GM08714 (cell line): ENCODE data around the gene RTL10.

Experiments
- H3K4me3 ChIP-seq: fragments of 200-500 bp; sonication (Bioruptor generic); 2 replicates; pipeline ENCODE4 v1.5.1; 2014; ENCODE audit warnings: mild to moderate bottlenecking, low read length, inconsistent platforms
- ZNF274 ChIP-seq: IDR thresholded peaks from 2 replicates; pipeline ENCODE4 v1.6.1; 2012; ENCODE audit warnings: mild to moderate bottlenecking, low read depth, low read length

RTL10 gene

DNA sequence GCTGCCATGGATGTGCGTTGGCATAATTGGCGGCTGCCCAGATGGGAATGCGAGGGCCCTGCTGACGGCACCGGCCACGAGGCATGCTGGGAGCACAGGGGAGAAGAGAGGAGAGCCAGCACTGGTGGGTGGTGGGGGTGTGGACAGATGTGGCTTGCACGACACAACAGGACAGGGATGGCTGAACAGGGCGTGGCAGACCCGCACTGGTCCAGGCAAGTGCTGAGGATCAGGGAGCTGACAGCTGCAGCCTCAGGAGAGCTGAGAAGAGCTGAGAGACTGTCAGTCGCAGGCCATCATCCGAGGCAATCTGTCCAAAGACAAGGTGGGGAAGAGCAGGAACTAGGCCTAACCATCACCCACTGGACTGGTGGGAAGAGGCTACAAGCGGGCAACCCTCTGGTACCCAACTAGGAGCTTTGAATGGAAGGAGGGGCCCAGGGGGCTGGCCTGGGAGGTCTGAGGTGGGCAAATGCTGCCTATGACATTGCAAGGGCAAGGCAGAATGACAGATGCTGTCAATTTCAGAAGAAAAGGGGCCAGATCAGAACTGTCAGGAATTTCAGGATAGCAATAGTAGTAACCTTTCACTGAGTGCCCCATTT is 2.4 kb downstream of the RTL10 start:
- no peak overlapping the region for H3K4me3 ChIP-seq
- no peak for TF ChIP-seq ZNF274

DNA sequence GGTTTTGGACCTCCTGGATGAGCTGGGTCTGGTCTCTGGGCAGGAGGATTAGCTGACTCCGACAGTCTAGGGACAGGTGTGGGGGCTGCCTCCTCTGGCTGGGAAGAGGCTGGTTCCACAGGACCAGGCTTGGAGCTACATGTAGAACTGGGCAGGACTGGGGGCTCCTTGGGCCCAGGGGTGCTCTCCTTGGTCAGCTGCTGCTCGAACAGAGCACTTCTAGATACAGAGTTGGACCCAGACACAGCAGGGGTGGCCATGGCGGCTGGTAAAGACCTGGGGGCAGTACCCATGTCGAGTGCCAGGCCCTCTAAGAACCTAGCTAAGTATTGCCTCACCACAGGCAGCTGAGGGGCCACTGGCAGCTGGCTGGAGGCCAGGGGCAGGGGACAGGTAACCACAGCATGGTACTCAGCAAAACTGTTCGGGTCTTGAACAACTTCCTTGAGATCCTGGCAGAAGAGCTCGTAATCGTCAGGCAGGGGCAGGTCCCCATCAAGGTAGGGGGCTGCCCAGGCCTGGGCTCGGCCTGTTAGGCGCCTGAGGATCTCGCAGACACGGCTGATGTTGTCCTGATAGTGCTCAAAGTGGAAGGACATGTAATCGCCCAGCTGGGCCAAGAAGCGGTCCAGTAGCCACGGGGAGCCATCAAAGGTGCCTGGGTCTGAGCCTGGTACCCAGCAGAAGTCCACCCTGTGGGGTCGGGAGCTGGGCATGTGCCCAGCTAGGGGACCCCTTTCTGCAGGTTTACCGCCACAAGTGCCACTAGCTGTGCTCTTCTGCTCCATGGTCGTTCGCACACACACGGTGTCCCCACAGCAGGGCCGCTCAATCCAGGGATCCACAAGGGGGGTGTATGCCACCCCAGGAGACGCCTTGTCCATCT is 3.1 kb downstream of the RTL10 start:
- H3K4me3 ChIP-seq = no peak overlapping the region
- TF ChIP-seq ZNF274 = no peak

DNA sequence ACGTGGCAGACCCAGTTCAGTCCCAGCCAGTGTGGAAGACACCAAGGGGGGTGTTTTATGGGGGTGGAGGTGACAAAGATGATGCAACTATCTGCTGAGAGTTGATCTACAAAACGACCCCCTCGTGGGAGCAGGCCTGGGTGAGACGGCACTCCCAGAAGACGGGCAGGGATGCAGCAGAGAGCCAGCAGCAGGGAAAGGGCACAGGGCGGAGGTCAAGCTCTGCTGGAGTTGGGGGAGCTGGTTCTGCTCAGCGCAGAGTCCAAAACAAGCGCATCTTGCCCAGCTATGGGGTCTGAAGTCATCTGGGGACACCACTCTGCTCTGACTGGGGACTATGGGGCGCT is 3.9 kb downstream of the RTL10 start:
- no peak for TF ChIP-seq ZNF274
- no peak overlapping the region for H3K4me3 ChIP-seq

DNA sequence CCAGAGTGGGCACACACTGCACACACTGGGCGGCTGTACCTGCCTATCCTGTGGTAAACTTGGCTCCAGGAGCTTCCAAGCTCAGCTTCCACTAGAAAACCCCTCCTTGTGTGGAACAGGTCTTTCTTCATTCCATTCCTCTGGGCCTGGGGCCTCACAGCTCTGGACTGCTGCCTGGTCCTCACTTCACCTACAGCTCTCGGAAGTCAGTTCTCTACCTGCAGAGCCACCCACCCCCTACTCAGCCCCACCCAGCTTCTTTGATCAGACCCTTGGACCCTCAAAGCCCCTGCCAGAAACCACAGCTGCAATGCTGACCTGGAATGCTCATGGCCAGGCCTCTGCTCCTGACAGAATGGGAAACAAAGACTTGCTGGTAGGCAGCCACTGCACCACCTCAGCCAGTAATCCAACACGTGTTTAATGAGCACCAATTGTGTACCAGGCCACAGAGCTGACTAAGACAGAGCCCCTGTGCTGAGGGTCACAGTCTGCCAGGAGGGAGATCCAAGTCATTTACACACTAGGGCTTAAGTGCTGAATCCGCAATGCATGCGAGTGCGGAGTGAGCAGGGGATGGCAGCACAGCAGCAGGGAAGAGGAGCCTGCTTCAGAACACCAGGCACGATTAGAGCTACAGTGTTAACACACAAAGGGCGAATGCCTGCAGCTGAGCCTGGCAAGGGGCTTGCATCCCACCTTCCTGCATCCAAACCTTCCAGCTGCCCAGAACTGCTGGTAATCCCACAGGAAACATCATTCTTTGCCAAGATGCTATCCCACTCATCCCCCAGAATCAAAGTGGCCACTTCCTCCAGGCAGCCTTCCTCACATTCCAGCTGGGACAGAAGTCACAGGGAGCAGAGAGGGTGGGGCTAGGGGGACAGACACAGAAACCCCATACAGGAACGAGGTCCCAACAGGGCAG is 4.6 kb downstream of the RTL10 start:
- TF ChIP-seq ZNF274 = no peak
- no peak overlapping the region for H3K4me3 ChIP-seq

DNA sequence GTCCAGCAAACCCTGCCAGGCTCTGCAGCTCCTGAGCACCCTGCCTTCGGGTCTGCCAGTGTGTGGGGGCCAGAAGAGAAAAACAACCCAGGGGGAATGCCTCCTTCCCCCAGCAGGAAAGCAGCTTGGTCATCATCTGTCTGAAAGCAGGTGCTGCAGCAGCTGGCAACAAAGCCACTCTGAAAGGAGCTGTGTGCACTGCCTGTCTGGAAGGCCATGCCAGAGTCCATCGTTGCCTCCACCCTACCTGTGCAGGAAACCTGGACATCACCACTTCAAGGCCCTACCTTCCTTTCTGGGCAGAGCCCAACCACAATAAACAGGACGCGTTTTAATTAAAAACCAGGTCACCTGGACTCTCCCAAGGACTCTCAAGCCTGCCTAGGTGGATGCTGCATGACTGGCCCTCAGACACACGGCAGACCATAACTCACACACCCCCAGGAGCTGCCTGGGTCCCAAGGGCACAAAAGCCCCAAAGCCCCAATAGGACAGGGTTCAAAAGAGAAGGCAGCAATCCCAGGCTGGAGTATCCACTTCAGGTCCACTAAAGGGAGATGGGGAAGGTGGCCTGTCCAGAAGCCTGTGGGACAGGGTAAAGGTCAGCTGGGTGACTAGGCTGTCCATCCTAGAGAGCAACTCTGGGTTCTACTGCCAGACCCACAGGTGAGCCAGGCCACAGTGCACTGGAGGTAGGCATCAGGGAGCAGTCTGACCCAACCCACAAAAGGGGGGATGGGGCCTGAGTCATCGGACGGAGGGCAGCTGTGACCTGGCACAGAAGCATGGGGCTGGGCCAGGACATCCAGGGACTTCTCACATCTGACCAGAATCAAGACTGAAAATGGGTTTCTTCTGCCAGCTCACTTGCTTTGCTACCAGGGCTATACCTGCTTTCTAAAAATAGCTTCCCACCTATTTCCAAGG is 6.1 kb downstream of the RTL10 start:
- no peak overlapping the region for H3K4me3 ChIP-seq
- TF ChIP-seq ZNF274 = no peak

DNA sequence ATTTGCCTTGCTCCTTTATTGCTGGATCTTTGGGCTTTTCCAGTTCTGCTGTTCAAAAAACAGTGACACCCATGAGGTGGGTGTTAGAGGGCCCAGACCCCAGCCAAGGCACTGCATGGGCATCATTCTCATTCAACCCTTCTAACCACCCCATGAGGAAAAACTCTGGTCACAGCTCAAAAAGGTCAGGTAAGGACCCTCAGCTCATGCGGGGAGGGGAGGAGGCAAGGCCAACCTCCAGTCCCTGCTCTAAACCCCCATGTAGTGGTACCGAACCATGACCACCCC is 7.4 kb downstream of the RTL10 start:
- H3K4me3 ChIP-seq = no peak overlapping the region
- no peak for TF ChIP-seq ZNF274

DNA sequence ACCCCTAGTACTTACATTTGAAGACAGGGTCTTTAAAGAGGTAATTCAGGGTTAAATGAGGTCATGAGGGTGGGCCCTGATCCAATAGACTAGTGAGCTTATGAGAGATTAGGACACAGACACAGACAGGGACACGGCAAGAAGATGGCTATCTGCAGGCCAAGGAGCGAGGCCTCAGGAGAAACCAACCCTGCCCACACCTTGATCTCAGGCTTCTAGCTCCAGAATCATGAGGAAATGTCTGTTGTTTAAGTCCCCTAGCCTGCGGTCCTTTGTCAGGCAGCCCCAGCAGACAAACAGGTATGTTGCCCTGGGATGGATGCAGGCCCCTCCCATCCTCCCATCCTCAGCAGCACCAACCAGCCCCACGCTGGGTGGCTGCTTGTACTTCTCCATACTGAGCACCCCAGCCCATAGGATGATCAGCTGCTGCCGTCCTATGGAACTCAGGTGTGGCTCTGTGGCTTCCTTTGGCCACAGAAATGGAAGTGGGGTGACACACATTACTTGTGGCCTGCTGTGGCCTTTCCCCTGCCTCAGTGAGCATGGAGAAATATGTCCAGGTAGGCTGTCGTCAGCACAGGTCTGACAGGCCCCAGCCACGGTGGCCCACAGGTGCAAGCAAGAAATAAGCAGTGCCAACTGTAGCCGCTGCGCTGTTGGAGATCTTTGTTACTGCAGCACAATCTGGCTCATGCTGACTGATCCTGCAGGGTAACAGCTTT is 7.9 kb downstream of the RTL10 start:
- no peak overlapping the region for H3K4me3 ChIP-seq
- TF ChIP-seq ZNF274 = no peak

DNA sequence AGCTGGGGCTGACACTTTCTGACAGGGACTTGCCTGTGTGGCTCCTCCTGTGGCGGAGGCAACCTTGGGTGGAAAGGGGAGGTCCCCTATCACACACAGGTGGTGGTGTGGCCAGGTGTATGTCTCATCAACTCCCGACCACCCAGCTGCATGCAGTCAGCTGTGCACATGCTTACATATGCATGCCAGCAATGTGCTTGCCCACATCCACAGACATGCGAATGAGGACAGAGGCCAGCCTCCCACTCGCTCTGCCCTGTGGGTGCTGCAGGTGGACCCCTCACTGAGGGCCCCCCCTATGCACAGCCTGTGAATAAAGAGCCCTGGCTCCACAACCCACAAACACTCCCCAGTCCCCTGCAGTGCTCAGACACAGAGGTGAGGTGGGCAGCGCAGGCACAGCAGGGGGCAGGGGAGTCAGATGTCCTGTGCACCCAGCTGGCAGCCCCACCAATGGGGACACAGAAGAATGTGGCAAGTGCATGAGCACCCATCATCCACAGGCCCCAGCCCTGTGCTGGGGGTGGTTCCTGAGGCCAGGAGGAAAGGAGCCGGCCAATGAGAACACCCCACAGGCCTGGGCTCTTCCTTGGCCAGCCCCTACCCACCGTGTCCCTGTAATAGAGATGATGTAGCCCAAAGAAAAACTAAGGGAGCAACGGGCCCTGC is 9.5 kb downstream of the RTL10 start:
- TF ChIP-seq ZNF274 = no peak
- no peak overlapping the region for H3K4me3 ChIP-seq

DNA sequence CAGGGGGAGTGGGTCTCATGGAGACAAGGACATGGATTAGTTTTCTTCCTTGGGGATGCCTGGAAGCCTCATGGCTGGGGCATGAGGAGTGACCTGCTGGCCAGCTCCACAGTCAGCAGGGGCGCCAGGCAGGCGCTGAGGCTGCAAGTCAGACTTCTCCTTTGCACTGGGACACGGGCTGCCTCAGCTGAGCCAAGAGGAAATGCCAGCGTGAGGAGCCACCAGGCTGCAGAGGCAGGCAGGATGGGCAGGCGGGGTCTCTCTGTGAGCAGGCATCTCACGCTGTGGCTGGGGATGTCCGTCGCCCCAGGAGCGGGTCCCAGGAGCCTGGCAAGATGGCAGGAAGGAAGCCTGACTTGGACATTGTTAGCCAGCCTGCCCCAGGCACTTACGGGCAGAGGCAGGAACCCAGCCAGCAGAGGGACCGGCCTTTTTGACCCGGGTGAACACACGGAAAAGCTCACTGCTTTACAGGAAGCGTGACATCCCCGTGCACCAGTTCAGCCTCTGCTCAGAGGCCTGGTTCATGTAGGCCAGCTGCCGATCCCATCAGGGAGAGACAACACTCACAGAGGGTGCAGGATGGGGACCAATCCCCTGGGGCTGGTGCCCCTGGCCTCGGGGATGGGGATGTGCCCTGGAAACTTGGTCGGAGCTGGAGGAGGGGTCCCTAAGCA is 10.2 kb downstream of the RTL10 start:
- TF ChIP-seq ZNF274 = no peak
- H3K4me3 ChIP-seq = no peak overlapping the region

DNA sequence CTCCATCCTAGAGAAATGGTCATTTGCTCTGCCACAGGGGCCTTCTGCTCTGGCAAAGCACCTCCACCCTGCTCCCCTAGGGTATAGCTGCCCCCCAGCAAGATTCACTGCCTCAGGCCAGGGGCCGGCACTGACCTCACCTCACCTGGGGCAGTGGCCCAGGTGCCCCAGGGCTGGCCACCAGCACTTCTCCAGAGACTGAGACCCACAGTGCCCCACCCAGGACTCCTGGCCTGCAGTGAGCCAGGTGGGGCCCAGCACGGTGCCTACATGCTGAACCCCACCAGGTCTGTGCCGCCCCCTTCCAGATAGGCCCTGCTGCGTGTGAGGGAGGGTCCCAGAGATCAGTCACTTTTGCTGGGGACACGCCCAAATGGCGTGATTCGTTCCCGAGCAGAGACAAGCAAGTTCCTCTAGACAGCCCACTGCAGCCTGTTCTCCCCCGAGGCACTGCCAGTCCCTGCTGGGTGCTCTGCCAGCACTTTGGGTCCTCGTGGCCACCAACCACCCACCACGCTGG is 10.8 kb downstream of the RTL10 start:
- no peak for TF ChIP-seq ZNF274
- H3K4me3 ChIP-seq = no peak overlapping the region

DNA sequence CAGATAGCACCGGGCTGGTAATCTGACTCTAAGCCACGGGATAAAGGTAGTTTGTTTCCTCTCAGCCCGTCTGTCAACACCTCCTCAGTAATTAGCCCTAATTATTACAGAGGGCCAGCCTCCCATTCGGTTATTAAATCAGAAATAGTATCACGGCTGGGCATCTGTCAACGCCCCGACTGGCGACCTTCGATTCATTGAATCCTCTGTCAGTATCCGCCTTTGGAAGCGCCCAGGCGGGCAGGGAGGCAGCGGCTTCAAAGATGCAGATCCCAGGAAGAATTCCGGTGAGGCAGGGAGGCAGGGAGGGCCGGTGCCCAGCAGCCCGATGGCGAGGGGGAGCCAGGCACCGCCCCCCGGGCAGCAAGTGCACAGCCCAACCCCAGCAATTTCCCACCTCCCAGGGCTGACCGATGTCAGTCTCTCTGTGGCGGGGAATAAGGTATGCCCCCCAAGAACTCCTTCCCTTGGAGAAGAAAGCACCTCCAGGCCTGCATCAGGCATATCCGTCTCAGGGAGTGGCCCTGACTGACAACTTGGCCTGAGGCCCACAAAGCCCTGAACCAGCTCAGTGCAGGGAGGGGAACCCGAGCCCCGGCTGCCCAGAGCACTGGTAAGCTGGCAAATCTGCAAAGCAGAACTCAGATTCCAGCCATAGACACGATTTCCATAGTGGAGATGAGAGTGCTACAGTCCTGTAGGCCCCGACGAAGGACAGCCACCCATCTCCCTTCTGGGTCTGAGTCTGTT is 11.4 kb downstream of the RTL10 start:
- TF ChIP-seq ZNF274 = no peak
- no peak overlapping the region for H3K4me3 ChIP-seq
